Neural cell (in vitro differentiated cells): ENCODE measurements around the gene KRT9. TPM values are rescaled to one million over a fixed set of nuclear protein-coding genes. Genes with fewer than 3 reads are reported as not detected.

Experiments used
- H2AFZ ChIP-seq: fragments of 200-600, 300-800 bp; sonication (generic), shearing (Covaris generic); 2 replicates; pipeline ENCODE4 v1.6.0; 2014; ENCODE audit warnings: low read depth, mild to moderate bottlenecking, antibody characterized with exemption, low read length, moderate library complexity
- H3F3A ChIP-seq: fragments of 200-600 bp; shearing (Covaris generic); 2 replicates; pipeline ENCODE4 v1.6.1; 2016; ENCODE audit warnings: mild to moderate bottlenecking, moderate library complexity, mixed read lengths, antibody characterized with exemption, low read length; ENCODE audit not compliant: insufficient read depth, poor library complexity, severe bottlenecking
- H3K27ac ChIP-seq: fragments of 200-600, 300-800 bp; sonication (generic), shearing (Covaris generic); 2 replicates; pipeline ENCODE4 v1.5.1; 2014; ENCODE audit warnings: mild to moderate bottlenecking, low read length, moderate library complexity
- H3K27me3 ChIP-seq: fragments of 300-800, 200-600 bp; sonication (generic), shearing (Covaris generic); 2 replicates; pipeline ENCODE4 v1.6.0; 2014; ENCODE audit warnings: mild to moderate bottlenecking, low read depth, low read length, moderate library complexity; ENCODE audit not compliant: insufficient read depth
- H3K36me3 ChIP-seq: fragments of 300-800, 200-600 bp; sonication (generic), shearing (Covaris generic); 2 replicates; pipeline ENCODE4 v1.5.1; 2014; ENCODE audit warnings: mild to moderate bottlenecking, antibody characterized with exemption, low read length, moderate library complexity; ENCODE audit not compliant: insufficient read depth
- H3K4me2 ChIP-seq: fragments of 300-800, 200-600 bp; sonication (generic), shearing (Covaris generic); 2 replicates; pipeline ENCODE4 v1.6.0; 2014; ENCODE audit warnings: mild to moderate bottlenecking, low read length
- H3K4me3 ChIP-seq: fragments of 300-800, 200-600 bp; sonication (generic), shearing (Covaris generic); 2 replicates; pipeline ENCODE4 v1.5.1; 2014; ENCODE audit warnings: mild to moderate bottlenecking, low read length, moderate library complexity
- H3K79me2 ChIP-seq: fragments of 200-600 bp; shearing (Covaris generic); replicated peaks from 2 replicates; pipeline ENCODE4 v1.6.0; 2014; ENCODE audit warnings: mild to moderate bottlenecking, low read length, moderate library complexity; ENCODE audit not compliant: insufficient read depth
- H3K9ac ChIP-seq: fragments of 300-800, 200-600 bp; sonication (generic), shearing (Covaris generic); 2 replicates; pipeline ENCODE4 v1.6.1; 2016; ENCODE audit warnings: mild to moderate bottlenecking, low read length, mixed read lengths
- H3K9me2 ChIP-seq: fragments of 200-600 bp; shearing (Covaris generic); 2 replicates; pipeline ENCODE4 v1.6.1; 2016; ENCODE audit warnings: mild to moderate bottlenecking, low read length, mixed read lengths; ENCODE audit not compliant: insufficient read depth
- H3K9me3 ChIP-seq: fragments of 200-600, 300-800 bp; sonication (generic), shearing (Covaris generic); 2 replicates; pipeline ENCODE4 v1.6.1; 2016; ENCODE audit warnings: mild to moderate bottlenecking, mixed run types, low read length, moderate library complexity, mixed read lengths
- H4K20me1 ChIP-seq: fragments of 200-600 bp; shearing (Covaris generic); 2 replicates; pipeline ENCODE4 v1.6.1; 2016; ENCODE audit warnings: mild to moderate bottlenecking, mixed run types; ENCODE audit not compliant: insufficient read depth
- CTCF ChIP-seq: fragments of 450-650 bp; IDR thresholded peaks from 2 replicates; pipeline ENCODE4 v1.5.1; 2014; ENCODE audit warnings: antibody characterized with exemption, mild to moderate bottlenecking, moderate library complexity; ENCODE audit not compliant: poor library complexity, severe bottlenecking
- EP300 ChIP-seq: fragments of 450-650 bp; conservative IDR thresholded peaks from 2 replicates; pipeline ENCODE4 v1.6.1; 2014; ENCODE audit warnings: antibody characterized with exemption, mild to moderate bottlenecking, moderate library complexity; ENCODE audit not compliant: poor library complexity, severe bottlenecking
- EZH2 ChIP-seq: fragments of 200-600, 300-800 bp; shearing (Covaris generic), sonication (generic); IDR thresholded peaks from 2 replicates; pipeline ENCODE4 v1.6.1; 2014; ENCODE audit warnings: antibody characterized with exemption, low read length, borderline replicate concordance, mild to moderate bottlenecking; ENCODE audit not compliant: insufficient read depth, poor library complexity, severe bottlenecking
- MXI1 ChIP-seq: fragments of 450-650 bp; conservative IDR thresholded peaks from 2 replicates; pipeline ENCODE4 v1.6.1; 2014; ENCODE audit warnings: antibody characterized with exemption, mild to moderate bottlenecking; ENCODE audit not compliant: poor library complexity, severe bottlenecking
- POLR2AphosphoS5 ChIP-seq: IDR thresholded peaks from 2 replicates; pipeline ENCODE4 v1.6.1; 2012
- RAD21 ChIP-seq: fragments of 450-650 bp; conservative IDR thresholded peaks from 2 replicates; pipeline ENCODE4 v1.6.1; 2014; ENCODE audit warnings: antibody characterized with exemption, mild to moderate bottlenecking, moderate library complexity
- REST ChIP-seq: IDR thresholded peaks from 2 replicates; pipeline ENCODE4 v1.6.1; 2012; ENCODE audit warnings: borderline replicate concordance
- SMC3 ChIP-seq: fragments of 450-650 bp; conservative IDR thresholded peaks from 2 replicates; pipeline ENCODE4 v1.6.1; 2014; ENCODE audit warnings: antibody characterized with exemption, mild to moderate bottlenecking, moderate library complexity; ENCODE audit not compliant: poor library complexity
- TAF1 ChIP-seq: IDR thresholded peaks from 2 replicates; pipeline ENCODE4 v1.6.1; 2012; ENCODE audit warnings: low read depth
- polyA plus RNA-seq: library from polyadenylated mRNA; depleted of rRNA; stranded (reverse); fragments of >200 nt; gene quantifications from 2 replicates; pipeline ENCODE4 v1.2.3, GENCODE V29; 2014

KRT9 gene
- polyA plus RNA-seq, 1 donor from 2014 or later = not detected

DNA sequence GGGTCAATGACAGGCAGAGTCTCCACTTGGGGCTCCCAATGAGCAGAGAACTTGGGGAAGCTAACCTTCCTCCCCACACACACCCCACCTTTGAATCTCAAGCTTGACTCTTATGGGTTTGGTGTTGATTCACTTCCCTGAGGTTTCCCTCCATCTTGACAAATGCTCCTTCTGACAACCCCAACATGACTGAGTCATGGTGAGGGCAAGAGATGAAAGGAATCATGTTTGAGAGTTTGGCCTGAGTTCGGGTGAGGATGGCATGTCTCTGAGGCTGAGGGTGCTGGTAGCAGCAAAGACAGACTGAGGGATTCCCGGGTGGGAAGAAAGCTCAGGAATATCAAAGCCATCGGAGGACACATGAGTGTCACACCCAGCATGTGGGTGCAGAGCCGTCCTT is 18.7 kb downstream of the KRT9 start:
- Histone ChIP-seq H3F3A (no peaks in the 10 kb centered on the region), H3K9me3 (no peaks in the 10 kb centered on the region), H3K27me3 (no peaks in the 10 kb centered on the region), H3K27ac (no peak overlapping the region), H3K4me3 (no peak overlapping the region), H3K9ac (no peak overlapping the region), H2AFZ (no peak overlapping the region), H3K9me2 (no peaks in the 10 kb centered on the region), H3K79me2 (no peaks in the 10 kb centered on the region), H3K4me2 (no peak overlapping the region), H3K36me3 (no peaks in the 10 kb centered on the region), H4K20me1 (no peaks in the 10 kb centered on the region)
- TF ChIP-seq REST = no peak
- TF ChIP-seq SMC3 = no peak
- TF ChIP-seq EZH2 = no peak
- no peak for TF ChIP-seq MXI1
- no peak for TF ChIP-seq POLR2AphosphoS5

- no peak for TF ChIP-seq SMC3
- TF ChIP-seq CTCF = no peak
- no peak for TF ChIP-seq REST
- TF ChIP-seq TAF1 = no peak
- TF ChIP-seq EP300 = no peak
- no peak for TF ChIP-seq RAD21
- TF ChIP-seq MXI1 = no peak
- no peak for TF ChIP-seq EZH2
- no peak for TF ChIP-seq POLR2AphosphoS5
- no peaks in the 10 kb centered on the region for H3K36me3 ChIP-seq
- H3K9ac ChIP-seq = no peak overlapping the region
- no peak overlapping the region for H3K4me2 ChIP-seq
- no peaks in the 10 kb centered on the region for H3F3A ChIP-seq
- H3K4me3 ChIP-seq = no peak overlapping the region
- no peaks in the 10 kb centered on the region for H4K20me1 ChIP-seq
- no peaks in the 10 kb centered on the region for H3K27me3 ChIP-seq
- no peaks in the 10 kb centered on the region for H3K9me2 ChIP-seq
- no peaks in the 10 kb centered on the region for H3K79me2 ChIP-seq
- no peak overlapping the region for H2AFZ ChIP-seq
- no peaks in the 10 kb centered on the region for H3K9me3 ChIP-seq
- no peak overlapping the region for H3K27ac ChIP-seq
Measured at GRCh38 chr17:41552455-41552854, 19.4 kb downstream of the KRT9 start.
